Pancreas (tissue), 10 donors: ENCODE data around the gene IER5L. TPM values are rescaled to one million over a fixed set of nuclear protein-coding genes. Genes with fewer than 3 reads are reported as not detected.
A peak's percentile ranks its signal among the peaks of the same experiment; 100 is the strongest.

Experiments
- ATAC-seq, 4 donors: fragments of 200-7000 bp; cut with Tn5 transposase; one replicate each; pipeline versions ENCODE4 v1.8.0 to v1.9.1; 2020; ENCODE audit warnings: mild to moderate bottlenecking in 4 of 4, moderate library complexity in 4 of 4
- DNase-seq, 6 donors: peaks; one replicate each; pipeline ENCODE4 v3.0.0-alpha.2; 2020
- FAIRE-seq: peaks from 2 replicates; lab custom pipeline; 2012; peaks lifted over from hg19 to GRCh38; lab: Jason Lieb, UNC
- H3K27ac ChIP-seq, 4 donors: fragments of 200-600 bp; sonication (generic); 1 replicate in 3 of 4; 2 replicates in 1 of 4; pipeline versions ENCODE4 v1.5.0 to v1.8.0; 2020
- H3K27me3 ChIP-seq, 4 donors: fragments of 200-600 bp; one replicate each; pipeline ENCODE4 v1.8.0; 2021
- H3K36me3 ChIP-seq, 3 donors: fragments of 200-600 bp; sonication (generic) in 1 of 3; one replicate each; pipeline versions ENCODE4 v1.5.0 to v1.8.0; 2020 to 2021
- H3K4me1 ChIP-seq, 3 donors: fragments of 200-600 bp; one replicate each; pipeline ENCODE4 v1.8.0; 2021
- H3K4me3 ChIP-seq, 4 donors: fragments of 200-600 bp; sonication (generic) in 2 of 4; one replicate each; pipeline versions ENCODE4 v1.5.0 to v1.8.0; 2020 to 2021
- H3K9me3 ChIP-seq, 4 donors: fragments of 200-600 bp; one replicate each; pipeline ENCODE4 v1.8.0; 2021
- WGBS, 2 donors: extraction: QIAGEN DNeasy Blood & Tissue Kit; methylation state at CpG; one replicate each; pipeline ENCODE4 v1.1.7; 2013; 5-methylcytosine and 5-hydroxymethylcytosine counted together
- intact Hi-C, 3 donors: fragments of 100-400 bp; cut with DNase I; formaldehyde crosslinking; loops; one replicate each; pipeline versions ENCODE4 v1.11.1 to v1.14.2; 2022
- polyA plus RNA-seq, 2 donors: library from polyadenylated mRNA; stranded (reverse); fragments of 200-250 nt; gene quantifications; one replicate each; pipeline ENCODE4 v1.2.3, GENCODE V29; 2013
- total RNA-seq, 6 donors: library from RNA; stranded (reverse); fragmentation: NEBNext Ultra II Directional in 4 of 6; extraction: Animal tissue kit (Norgen Biotek cat#: 25700) in 4 of 6; gene quantifications; one replicate each; pipeline versions ENCODE4 v1.2.1 to v1.2.4, GENCODE V29; 2021 to 2023
- TF ChIP-seq, protein P1 (sequence below), 4 donors: fragments of 200-600 bp; sonication (generic) in 3 of 4; IDR thresholded peaks; one replicate each; pipeline versions ENCODE4 v1.5.0 to v1.8.0; 2021; ENCODE audit warnings: antibody characterized with exemption in 4 of 4
- donor health status: healthy with polysubstance abuse.
- donor health status: DM: no; HTN: no; CAD: no; lungs with moderate emphysema.
- donor health status: DM: no; HTN: no; CAD: no.
- donor health status: control.
- donor health status: control.
- donor health status: Bipolar disorder and iron deficiency.
- donor health status: DM: yes; HTN: yes; CAD: no.
- donor health status: DM: no; HTN: no; CAD: no.
- donor health status: DM: no; HTN: no; CAD: no.
- donor health status: DM: yes; HTN: yes; CAD: no.

IER5L gene
- total and polyA plus RNA-seq, 8 donors: 1.8 to 14.3 (median 6.4) TPM

DNA sequence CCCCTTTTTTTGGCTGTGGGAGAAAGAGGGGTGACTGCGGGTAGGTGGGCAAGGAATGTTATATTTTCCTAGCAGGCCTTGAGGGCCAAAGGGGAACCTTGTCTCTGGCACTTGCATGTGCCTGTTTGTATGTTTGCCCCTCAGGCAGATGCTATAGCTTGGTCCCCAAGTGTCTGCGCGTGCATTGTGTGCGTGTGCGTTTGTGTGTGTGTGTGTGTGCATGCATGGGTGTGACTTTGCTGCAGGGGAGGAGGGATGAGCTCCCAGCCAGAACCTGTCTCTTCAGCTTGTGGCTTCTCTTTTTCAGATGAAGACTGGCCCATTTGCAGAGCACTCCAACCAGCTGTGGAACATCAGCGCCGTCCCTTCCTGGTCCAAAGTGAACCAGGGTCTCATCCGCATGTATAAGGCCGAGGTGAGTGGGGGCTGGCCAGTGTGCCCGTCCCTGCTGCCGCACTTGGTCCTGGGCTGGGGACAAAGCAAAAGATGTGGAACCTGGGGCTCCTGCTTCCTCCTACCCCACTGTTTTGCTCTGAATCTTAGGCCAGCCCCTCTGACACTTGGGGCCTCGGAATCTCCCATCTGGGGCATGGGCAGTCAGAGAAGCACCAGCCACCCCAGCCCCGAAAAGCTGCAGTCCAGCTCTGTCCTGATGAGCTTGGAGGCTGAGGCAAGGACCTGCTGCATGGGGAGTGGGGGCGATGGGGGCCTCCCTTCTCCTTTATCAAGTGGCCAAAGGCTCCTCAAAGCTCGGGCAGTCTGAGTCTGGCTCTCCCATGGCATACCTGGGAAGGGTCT, 35.7 kb downstream of the IER5L start:
- Histone ChIP-seq H3K4me3 (peak overlapping the region in 1 of 4 donors; percentile 48), H3K27ac (peak overlapping the region; percentile 93 to 100 (median 94)), H3K9me3 (no peaks in the 10 kb centered on the region), H3K27me3 (no peaks in the 10 kb centered on the region), H3K4me1 (peaks cover 15 to 52% (median 25%) of the 10 kb centered on the region in 3 donors), H3K36me3 (peaks cover 0 to 5% (median 0%) of the 10 kb centered on the region in 3 donors)
- FAIRE-seq: no peak
- 72 to 73% methylated on average over 14 to 15 of the region's 15 CpGs for WGBS, 2 donors
- intact Hi-C loops: no loop called here
- ATAC-seq: no peak
- TF ChIP-seq, protein P1, sequence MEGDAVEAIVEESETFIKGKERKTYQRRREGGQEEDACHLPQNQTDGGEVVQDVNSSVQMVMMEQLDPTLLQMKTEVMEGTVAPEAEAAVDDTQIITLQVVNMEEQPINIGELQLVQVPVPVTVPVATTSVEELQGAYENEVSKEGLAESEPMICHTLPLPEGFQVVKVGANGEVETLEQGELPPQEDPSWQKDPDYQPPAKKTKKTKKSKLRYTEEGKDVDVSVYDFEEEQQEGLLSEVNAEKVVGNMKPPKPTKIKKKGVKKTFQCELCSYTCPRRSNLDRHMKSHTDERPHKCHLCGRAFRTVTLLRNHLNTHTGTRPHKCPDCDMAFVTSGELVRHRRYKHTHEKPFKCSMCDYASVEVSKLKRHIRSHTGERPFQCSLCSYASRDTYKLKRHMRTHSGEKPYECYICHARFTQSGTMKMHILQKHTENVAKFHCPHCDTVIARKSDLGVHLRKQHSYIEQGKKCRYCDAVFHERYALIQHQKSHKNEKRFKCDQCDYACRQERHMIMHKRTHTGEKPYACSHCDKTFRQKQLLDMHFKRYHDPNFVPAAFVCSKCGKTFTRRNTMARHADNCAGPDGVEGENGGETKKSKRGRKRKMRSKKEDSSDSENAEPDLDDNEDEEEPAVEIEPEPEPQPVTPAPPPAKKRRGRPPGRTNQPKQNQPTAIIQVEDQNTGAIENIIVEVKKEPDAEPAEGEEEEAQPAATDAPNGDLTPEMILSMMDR (IDR thresholded peaks at IDR 0.05): no peak
- peak in 1 of 6 donors; percentile 5 for DNase-seq

DNA sequence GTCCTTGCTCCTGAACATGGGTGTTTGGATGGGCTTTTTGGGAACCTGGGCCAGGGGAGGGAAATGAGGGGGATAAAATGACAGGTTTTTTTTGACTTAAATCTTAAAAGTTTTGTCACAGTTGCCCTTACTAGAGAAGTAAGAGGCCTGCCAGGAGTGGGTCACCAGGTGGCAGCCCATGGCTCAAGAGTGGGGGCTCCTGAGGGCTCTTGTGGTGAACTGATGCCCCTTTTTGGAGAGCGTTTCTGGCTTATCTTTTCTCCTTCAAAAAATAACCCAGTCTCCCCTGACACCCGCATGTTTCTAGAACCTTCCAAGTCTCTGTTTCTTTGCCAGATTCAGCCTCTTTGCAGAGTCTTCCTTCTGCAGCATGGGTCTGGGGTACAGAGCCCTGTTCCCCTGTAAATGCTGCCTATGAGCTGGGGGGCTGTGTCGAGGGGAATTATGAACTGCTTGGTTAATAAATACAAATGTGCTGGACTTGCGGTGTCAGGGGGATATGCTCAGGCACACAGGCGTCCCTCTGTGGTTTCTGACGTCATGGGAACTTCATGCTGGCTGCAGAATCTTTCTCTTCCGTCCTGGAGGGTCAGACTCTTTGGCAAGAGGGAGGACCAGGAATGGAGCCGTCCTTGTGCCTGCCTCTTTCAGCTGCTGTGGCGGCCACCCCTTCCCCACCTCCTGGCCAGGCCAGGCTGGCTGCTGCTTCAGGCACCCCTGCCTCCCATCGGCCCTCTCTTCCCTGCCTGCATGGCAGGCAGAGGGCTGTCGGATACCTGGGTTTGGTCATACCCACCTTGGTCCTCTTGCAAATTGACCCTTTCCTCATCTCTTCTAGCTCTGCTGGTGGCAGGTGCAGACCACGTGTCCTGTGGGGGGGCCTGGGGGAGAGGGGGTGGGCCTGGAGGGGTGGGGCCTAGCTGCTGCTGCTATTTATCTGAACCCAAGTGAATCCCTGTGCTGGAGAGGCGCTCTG, 36.7 kb downstream of the IER5L start:
- peak in 3 of 4 donors; percentile 12 to 20 (median 15) for ATAC-seq
- no peaks in the 10 kb centered on the region for H3K9me3 ChIP-seq
- 17 to 28% methylated on average over 11 to 13 of the region's 13 CpGs for WGBS, 2 donors
- intact Hi-C loops: no loop called here
- TF ChIP-seq, protein P1 (IDR thresholded peaks at IDR 0.05): no peak
- no peak for FAIRE-seq
- H3K4me3 ChIP-seq: peak overlapping the region in 2 of 4 donors; percentile 34 to 48
- peaks cover 0 to 5% (median 0%) of the 10 kb centered on the region in 3 donors for H3K36me3 ChIP-seq
- DNase-seq: peak in 3 of 6 donors; percentile 42 to 72 (median 47)
- peak overlapping the region; percentile 93 to 100 (median 94) for H3K27ac ChIP-seq
- H3K27me3 ChIP-seq: no peaks in the 10 kb centered on the region
- peaks cover 15 to 52% (median 25%) of the 10 kb centered on the region in 3 donors for H3K4me1 ChIP-seq

DNA sequence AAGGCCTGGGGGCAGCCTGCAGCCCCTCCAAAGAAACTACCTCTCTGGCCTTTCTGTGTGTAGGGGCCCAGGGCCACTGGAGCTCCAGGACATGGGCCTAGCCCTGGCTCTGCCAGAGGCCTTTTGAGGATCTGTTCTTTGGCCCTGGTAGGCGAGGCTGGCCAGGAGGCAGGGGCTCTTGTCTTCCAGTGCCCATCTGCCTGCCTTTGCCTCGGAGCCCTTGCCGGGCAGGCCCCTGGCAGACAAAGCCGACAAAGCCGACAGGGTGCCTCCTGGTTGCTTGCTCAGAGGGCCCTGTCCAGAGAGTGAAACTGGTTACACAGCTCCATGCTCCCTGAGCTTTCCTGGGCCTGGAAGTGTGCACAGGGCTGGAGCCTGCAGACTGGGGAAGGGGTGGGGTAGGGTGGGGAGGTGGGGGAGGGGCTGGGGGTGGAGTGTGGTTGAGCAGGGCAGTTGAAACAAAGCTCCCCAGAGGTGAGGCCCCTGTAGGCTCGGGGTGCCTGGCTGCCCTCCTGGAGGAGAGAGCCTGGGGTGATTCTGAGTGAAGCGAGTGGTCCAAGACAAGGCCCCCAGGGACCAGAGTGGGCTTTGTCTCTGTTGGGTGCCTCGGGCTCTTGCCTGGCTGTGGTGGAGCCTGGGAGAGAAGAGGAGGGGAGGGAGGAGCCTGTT, 37.5 kb downstream of the IER5L start:
- intact Hi-C loops: no loop called here
- peak; percentile 39 to 79 (median 54) for DNase-seq
- Histone ChIP-seq H3K4me1 (peaks cover 15 to 51% (median 25%) of the 10 kb centered on the region in 3 donors), H3K27me3 (no peaks in the 10 kb centered on the region), H3K9me3 (no peaks in the 10 kb centered on the region), H3K27ac (peak overlapping the region; percentile 93 to 100 (median 94)), H3K4me3 (peak overlapping the region in 3 of 4 donors; percentile 3 to 48 (median 34)), H3K36me3 (peaks cover 0 to 5% (median 0%) of the 10 kb centered on the region in 3 donors)
- peak in 3 of 4 donors; percentile 32 to 39 (median 36) for ATAC-seq
- whole genome bisulfite sequencing, 2 donors: 20 to 30% methylated on average over 8 of the region's 8 CpGs
- TF ChIP-seq, protein P1 (IDR thresholded peaks at IDR 0.05): no peak
- FAIRE-seq: no peak

DNA sequence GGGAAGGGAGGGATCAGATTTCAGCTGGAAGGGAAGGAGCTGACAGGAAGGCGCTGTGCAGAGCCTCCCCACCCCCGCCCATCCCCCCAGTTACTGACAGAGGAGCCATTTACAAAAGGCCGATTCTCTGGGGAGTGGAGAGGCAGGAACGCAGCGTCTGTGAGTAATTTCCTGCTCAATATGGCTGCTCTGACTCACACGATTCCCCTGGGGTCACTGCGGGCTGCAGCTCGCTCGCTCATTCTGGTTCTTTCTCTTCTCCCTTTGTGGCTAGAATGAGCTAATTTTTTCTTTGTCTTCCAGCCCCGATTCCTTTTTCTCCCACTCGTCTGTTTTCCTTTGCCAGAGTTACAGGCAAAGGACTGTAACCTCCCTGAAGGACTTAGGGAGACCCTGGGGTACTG, 38.1 kb downstream of the IER5L start:
- 2 to 9% methylated on average over 11 of the region's 11 CpGs for WGBS, 2 donors
- FAIRE-seq: peak; percentile 5
- H3K4me1 ChIP-seq: peaks cover 15 to 45% (median 25%) of the 10 kb centered on the region in 3 donors

More for the DNA sequence above, 38.1 kb downstream of the IER5L start:
- Histone ChIP-seq H3K27me3 (no peaks in the 10 kb centered on the region), H3K27ac (peak overlapping the region; percentile 93 to 100 (median 94)), H3K9me3 (no peaks in the 10 kb centered on the region), H3K4me3 (peak overlapping the region in 3 of 4 donors; percentile 3 to 48 (median 34)), H3K36me3 (peaks cover 0 to 5% (median 0%) of the 10 kb centered on the region in 3 donors)
- DNase-seq (peak; percentile 71 to 87 (median 82)), ATAC-seq (peak; percentile 69 to 81 (median 76))
- TF ChIP-seq, protein P1 (IDR thresholded peaks at IDR 0.05): no peak
- intact Hi-C loops: loop anchor here (5.0 to 10.0 kb wide), 2 partner anchors 472 to 475 kb away; no protein-coding TSS in a partner anchor
